NCI-H345 treated with DMSO at 0.1 percent for 48 hours (cell line): ENCODE results near the gene TIMM44.
A peak's percentile ranks its signal among the peaks of the same experiment; 100 is the strongest.

Experiments
- DNase-seq: peaks from one replicate; lab custom pipeline; 2025; ENCODE audit not compliant: unreplicated experiment; lab: John Stamatoyannopoulos, UW

The TIMM44 gene, protein sequence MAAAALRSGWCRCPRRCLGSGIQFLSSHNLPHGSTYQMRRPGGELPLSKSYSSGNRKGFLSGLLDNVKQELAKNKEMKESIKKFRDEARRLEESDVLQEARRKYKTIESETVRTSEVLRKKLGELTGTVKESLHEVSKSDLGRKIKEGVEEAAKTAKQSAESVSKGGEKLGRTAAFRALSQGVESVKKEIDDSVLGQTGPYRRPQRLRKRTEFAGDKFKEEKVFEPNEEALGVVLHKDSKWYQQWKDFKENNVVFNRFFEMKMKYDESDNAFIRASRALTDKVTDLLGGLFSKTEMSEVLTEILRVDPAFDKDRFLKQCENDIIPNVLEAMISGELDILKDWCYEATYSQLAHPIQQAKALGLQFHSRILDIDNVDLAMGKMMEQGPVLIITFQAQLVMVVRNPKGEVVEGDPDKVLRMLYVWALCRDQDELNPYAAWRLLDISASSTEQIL

DNA sequence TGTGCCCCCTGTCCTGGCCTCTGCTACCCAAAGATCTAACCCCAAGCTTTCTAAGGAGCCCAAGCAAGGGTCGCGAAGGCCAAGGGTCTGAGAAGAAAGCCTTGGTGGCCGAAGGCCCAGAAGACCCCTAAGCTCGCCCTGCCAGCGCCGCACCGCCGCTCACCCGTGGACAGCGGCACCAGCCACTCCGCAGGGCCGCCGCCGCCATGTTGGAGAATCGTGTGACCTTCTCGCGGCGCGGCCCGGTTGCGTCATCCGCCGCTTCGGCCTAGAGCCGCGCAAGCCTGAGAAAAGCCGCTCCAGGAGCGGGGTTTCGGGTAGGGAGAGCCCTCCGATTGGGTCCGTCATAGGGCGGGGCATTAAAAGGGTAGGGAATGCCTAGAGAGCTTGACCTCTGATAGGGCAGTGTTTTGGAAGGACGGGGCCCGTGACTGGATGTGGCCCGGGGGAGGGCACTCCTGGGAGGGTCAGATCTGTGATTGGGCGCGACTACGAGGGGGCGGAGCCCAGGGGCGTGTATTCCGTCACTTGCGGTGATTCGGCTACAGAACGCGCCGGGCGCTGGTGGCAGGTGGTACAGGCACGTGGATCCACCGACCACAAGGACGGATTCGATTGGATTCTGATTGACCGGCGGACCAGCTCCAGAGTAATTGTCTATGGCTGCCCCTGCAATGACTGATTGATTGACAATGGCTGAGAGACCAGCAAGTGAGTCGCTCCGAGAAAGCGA, at the start of gene TIMM44:
Gene TIMM44, minus strand, starts transcription at position 223 of the 733 bp plus-strand sequence. Its CDS starts 15 bp downstream, at position 208.
- peak; percentile 98 for DNase-seq

GRCh38 chr19:7992575-7992974, 49.1 kb upstream of the TIMM44 start:
- DNase-seq: no peak

GRCh38 chr19:7989071-7989575, 45.7 kb upstream of the TIMM44 start:
- no peak for DNase-seq

GRCh38 chr19:7988307-7988706, 44.8 kb upstream of the TIMM44 start:
- no peak for DNase-seq

- no peak for DNase-seq
Measured at GRCh38 chr19:7987114-7987768, 43.8 kb upstream of the TIMM44 start.

GRCh38 chr19:7986321-7987113, 43.1 kb upstream of the TIMM44 start:
- no peak for DNase-seq

DNA sequence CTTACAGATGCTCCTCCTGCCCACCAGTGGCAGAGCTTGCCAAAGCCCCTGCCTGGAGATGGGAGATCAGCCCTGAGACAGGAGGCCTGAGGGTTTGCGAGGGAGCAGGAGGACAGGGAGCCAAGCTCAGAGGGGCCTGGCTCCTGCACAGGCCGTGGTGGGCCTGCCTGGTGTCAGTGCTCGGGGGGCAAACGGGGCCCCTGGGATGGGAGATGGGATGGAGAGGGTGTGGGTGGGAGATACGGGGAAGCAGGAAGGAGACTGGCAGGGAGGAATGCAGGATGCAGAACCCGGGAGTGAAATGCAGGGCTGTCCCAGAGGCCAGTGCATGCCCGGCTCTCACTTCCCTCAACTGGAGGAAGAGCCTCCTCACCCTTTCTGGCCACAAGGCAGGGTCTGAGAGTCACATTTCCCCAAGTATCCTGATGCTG, 42.0 kb upstream of the TIMM44 start:
- no peak for DNase-seq

GRCh38 chr19:7983995-7984837, 40.8 kb upstream of the TIMM44 start:
- no peak for DNase-seq

DNA sequence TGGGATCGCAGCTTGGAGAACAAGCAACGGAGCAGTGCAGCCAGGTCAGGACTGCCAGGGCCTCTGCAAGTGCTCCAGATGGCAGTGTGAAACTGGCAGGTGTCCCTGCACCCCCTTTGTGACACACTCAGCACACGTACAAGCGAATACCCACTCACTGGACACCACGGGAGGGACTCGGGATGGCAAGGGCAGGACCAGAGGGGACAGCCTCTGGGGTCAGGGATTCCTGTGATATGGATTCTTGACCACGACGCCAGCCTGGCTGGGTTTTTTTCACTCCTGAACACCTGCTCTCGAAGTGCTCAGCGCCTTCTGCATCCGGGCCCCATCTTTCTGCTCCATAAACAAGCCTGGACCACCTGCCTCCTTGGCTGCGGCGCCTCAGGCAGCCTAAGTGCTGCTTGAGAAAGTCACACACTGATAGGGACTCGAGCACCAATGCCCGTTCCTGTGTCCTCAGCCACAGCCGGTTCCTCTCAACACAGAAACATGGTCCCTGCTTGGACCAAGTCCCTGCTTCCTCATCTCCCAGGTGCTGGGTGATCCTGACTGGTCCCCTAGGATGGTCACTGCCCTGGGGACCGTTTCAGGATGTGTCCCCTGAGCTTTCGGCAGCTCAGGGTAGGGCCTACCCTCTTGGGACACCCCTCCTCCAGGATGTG, 40.0 kb upstream of the TIMM44 start:
- no peak for DNase-seq

- DNase-seq: no peak
Measured at GRCh38 chr19:7982651-7983099, 39.2 kb upstream of the TIMM44 start.

DNA sequence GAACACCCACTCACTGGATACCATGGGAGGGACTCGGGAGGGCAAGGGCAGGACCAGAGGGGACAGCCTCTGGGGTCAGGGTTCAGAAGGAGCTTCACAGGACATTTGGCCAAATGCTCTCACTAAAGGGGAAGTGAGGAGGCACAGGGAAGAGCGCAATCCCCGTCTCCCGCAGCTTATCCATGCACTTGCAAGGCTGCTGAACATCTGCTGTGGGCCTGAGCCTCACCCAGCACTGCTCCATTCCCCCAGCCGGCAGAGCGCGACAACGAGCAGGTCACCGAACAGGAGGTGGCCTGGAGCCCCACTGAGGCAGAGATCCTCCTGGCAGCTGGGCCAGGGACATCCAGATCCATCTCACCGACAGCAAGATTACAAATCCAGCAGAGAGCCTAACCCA, 38.6 kb upstream of the TIMM44 start:
- DNase-seq: no peak

GRCh38 chr19:7981661-7982060, 38.2 kb upstream of the TIMM44 start:
- DNase-seq: no peak

GRCh38 chr19:7981199-7981598, 37.7 kb upstream of the TIMM44 start:
- no peak for DNase-seq

- no peak for DNase-seq
Measured at GRCh38 chr19:7980635-7981121, 37.2 kb upstream of the TIMM44 start.

DNA sequence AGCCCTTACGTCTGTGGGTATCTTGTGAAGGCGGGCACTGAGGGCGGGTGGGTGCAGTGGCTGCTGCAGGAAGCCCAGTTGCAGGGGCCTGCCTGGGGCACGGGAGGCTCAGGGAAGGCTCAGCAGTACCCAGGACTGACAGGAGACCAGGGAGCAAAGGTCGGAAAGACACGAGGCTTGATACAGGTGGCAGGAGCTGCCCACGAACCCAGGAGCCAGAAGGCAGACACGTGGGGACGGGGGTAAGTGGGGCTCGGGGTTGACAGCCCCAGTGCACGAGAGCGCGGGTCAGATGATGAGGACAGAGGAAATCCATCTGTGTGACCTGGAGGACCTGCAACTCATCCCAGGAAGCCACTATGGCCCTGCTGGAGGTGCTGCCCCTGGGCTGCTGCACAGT, 36.7 kb upstream of the TIMM44 start:
- DNase-seq: no peak

- DNase-seq: no peak
Measured at GRCh38 chr19:7979559-7979958, 36.1 kb upstream of the TIMM44 start.

GRCh38 chr19:7979011-7979410, 35.5 kb upstream of the TIMM44 start:
- no peak for DNase-seq

DNA sequence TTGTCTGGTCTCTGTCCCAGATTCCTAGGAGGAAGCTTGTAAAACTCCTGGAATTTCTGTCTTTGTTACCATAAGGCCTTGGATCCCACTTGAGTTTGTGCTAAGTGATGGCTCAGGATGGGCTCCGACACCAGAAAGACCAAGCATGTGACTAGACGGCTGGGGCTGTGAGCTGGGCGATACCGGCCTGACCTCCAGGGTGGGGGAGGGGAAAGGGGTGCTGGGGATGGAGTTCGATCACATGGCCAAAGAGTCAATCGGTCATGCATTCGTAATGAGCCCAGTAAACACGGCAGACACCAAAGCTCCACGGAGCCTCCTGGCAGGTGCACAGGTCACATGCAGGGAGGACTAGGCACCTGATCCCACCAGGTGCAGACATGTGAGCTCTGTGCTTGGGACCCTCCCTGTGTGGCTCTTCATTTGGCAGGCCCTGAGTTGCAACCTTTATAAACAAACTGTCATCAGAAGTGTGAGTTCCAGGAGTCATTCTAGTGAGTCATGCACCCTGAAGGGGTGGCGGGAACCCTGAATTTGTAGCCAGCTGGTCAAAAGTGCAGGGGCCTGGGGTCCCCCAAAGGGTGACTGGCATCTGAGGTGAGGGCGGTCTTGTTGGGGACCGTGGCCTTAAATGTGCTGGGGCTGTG, 34.8 kb upstream of the TIMM44 start:
- no peak for DNase-seq

DNA sequence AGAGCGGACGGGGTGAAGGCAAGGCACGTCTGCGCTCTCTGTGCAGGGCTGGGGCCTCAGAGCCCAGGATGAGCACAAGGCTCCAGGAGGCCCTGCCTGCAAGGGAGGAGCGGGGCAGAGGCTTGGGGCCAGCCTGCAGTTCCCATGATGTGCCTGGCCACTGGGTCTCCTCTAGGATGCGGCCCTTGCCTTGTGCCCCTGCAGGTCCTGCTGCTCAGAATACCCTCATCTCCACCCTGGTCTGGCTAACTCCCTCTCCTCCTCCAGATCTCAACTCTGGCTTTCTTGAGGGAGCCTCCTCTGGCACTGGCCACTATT, 34.2 kb upstream of the TIMM44 start:
- no peak for DNase-seq
